ENCODE data around the gene PNMT.

The PNMT gene

GRCh38 chr17:39653662-39654331 is 14.5 kb upstream of the PNMT start:
- DNase-seq, result no peak

- DNase-seq, result no peak
These were observed 13.1 kb upstream of the PNMT start for GRCh38 chr17:39655105-39655504.

GRCh38 chr17:39658346-39658745 is 9.9 kb upstream of the PNMT start:
- DNase-seq, result no peak

- no peak for DNase-seq
These were observed 9.5 kb upstream of the PNMT start for GRCh38 chr17:39658760-39659159.

GRCh38 chr17:39659279-39660010 is 8.8 kb upstream of the PNMT start:
- DNase-seq, result no peak

- no peak for DNase-seq
These were observed 8.3 kb upstream of the PNMT start for GRCh38 chr17:39660011-39660360.

- DNase-seq, result no peak
These were observed 7.6 kb upstream of the PNMT start for GRCh38 chr17:39660397-39661385.

GRCh38 chr17:39661744-39662541 is 6.3 kb upstream of the PNMT start:
- no peak for DNase-seq

GRCh38 chr17:39662551-39663339 is 5.5 kb upstream of the PNMT start:
- no peak for DNase-seq

GRCh38 chr17:39663340-39663687 is 4.9 kb upstream of the PNMT start:
- DNase-seq, result no peak

GRCh38 chr17:39663688-39664580 is 4.3 kb upstream of the PNMT start:
- no peak for DNase-seq

GRCh38 chr17:39664581-39665561 is 3.4 kb upstream of the PNMT start, which contains the start of gene TCAP:
Gene TCAP (plus strand): TSS chr17:39665349. CDS start chr17:39665360, 11 bp downstream.
- DNase-seq, result no peak

GRCh38 chr17:39665642-39666224 is 2.5 kb upstream of the PNMT start:
- DNase-seq, result no peak

GRCh38 chr17:39666231-39666600 is 2.0 kb upstream of the PNMT start:
- no peak for DNase-seq

GRCh38 chr17:39666601-39667261 is 1.5 kb upstream of the PNMT start:
- no peak for DNase-seq

- no peak for DNase-seq
These were observed 850 bp upstream of the PNMT start for GRCh38 chr17:39667262-39667944.

- DNase-seq, result no peak
These were observed 1.9 kb downstream of the PNMT start for GRCh38 chr17:39669897-39670735.

All from activated gamma-delta T cell (primary cell).